ENCODE data around the gene IPO11.
"Not testable (repeated sequence)": the region's sequence is repeated elsewhere in the genome, so short reads cannot be mapped to it uniquely, and the experiment has no call there.

The IPO11 gene

GRCh38 chr5:62520812-62521211 is 108.2 kb downstream of the IPO11 start:
- DNase-seq = not testable (repeated sequence)

GRCh38 chr5:62521319-62521718 is 108.8 kb downstream of the IPO11 start:
- no peak for DNase-seq

DNA sequence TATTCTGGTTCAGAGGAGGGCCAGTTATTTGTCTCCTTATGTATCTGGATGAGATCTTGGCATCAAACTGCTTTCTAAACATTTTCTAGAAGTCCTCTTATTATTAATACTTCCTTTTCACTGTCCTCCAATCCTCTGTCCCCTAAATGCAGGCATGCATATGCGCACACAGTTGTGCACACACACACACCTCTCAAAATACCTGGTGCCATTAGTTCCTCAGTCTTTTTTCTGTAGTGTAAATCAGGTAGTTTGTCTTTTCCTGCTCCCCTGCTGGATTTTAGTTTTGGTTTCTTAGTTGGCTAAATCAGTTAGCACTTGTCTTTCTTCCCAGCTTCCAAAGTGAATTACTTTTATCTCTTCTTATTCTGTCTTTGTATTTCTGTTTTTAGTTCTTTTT is 110.2 kb downstream of the IPO11 start:
- no peak for DNase-seq

DNA sequence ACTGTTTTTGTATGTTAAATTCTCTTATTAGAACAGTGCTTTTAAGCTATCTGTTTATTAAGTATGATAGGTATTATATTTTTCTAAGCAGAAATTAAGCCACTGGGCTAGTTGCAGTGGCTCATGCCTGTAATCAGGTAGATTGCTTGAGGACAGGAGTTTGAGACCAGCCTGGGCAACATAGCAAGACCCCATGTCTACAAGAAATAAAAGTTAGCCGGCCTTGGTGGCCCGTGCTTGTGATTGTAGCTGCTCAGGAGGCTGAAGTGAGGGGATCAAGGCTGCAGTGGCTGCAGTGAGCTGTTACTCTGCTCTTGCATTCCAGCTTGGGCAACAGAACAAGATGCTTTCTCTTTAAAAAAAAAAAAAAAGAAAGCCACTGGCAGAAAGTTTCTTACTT is 121.0 kb downstream of the IPO11 start:
- no peak for DNase-seq

DNA sequence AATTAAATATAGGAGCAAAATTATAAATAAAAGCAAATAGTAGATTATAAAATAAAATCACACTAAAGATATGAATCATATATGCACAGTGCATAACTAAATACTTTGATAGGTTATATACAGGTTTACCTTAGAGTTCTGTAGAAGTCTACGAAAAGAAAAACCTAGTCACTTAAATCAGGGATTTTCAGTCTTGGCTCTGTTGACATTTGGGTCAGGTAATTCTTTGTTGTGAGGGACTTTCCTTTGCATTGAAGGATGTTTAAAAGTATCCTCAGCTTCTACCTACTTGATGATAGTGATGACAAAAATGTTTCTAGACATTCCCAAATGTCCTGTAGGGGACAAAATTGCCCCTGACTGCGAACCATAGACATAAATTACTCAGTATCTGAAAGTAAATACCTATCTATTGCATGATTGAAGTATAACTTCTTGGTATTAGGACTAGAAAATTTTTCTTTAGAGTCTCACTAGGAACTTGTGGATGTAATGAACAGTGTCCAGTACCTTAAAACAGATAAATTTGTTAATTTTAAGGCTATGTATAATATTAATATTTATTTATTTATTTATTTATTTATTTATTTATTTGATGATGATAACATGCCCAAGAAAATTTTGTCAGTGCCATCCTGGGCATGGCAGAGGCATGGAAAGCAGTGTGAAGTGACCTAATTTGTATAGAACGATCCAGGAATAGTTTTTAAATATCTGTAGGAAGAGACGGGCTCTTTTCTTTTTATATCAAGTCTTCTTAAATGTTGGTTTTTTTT is 122.1 kb downstream of the IPO11 start:
- no peak for DNase-seq

GRCh38 chr5:62536232-62536631 is 123.7 kb downstream of the IPO11 start:
- no peak for DNase-seq

DNA sequence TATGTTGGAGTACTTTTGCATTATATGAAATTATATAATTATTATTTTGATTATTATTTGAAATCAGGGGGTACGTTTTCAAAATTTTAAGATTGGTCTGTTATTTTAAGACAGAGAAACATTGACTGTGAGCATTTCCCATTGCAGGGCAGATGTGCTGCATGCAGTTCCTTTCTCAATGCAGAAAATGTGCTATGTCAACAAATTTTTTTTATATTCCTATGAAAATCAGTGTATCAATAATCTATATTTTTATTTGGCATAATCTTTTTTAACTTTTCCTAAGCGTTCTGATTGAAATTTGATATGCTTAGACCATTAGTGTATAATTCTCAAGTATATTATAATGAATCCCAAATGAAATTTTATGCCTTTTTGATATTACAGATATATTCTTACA is 124.2 kb downstream of the IPO11 start:
- no peak for DNase-seq

- DNase-seq = no peak
Observed at GRCh38 chr5:62538017-62538942, 125.7 kb downstream of the IPO11 start.

DNA sequence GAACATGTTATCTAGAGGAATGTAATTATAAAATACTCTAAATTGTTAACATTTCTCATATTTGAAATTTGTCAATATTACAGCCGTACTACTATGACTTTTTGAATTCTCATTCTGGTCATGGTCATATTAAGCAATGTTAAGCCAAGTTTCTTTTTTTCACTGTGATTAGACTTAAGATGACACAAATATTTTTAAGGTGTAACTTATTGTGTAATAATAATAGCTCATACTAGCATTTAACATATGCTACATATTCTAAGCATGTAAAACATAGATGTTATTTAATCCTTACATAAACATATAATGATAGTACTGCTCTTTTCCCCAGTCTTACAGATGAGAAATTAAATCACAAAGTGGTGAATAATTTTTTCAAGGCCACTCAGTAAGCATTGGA is 130.2 kb downstream of the IPO11 start:
- no peak for DNase-seq

- DNase-seq = no peak
Observed at GRCh38 chr5:62547945-62548630, 135.5 kb downstream of the IPO11 start.

GRCh38 chr5:62550103-62550502 is 137.5 kb downstream of the IPO11 start:
- no peak for DNase-seq

GRCh38 chr5:62555930-62556329 is 143.4 kb downstream of the IPO11 start:
- no peak for DNase-seq

DNA sequence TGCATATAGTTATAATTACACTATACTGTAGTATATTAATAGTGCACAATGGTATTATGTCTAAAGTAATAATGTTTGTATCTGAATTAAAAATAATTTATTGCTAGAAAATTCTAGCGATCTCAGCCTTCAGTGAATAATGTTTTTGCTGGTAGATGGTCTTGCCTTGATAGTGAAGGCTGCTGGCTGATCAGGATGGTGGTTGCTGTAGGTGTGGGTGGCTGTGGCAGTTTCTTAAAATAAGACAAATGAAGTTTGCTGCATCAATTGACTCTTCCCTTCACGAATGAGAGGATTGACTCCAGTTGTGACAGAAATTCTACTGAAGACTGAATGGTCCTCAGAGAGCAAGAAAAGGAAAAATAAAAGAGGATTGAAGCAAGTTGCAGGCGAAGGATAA is 146.4 kb downstream of the IPO11 start:
- no peak for DNase-seq

GRCh38 chr5:62560786-62561185 is 148.2 kb downstream of the IPO11 start:
- no peak for DNase-seq

- DNase-seq = no peak
Observed at GRCh38 chr5:62561896-62562295, 149.3 kb downstream of the IPO11 start.

- DNase-seq = no peak
Observed at GRCh38 chr5:62562867-62563266, 150.3 kb downstream of the IPO11 start.

DNA sequence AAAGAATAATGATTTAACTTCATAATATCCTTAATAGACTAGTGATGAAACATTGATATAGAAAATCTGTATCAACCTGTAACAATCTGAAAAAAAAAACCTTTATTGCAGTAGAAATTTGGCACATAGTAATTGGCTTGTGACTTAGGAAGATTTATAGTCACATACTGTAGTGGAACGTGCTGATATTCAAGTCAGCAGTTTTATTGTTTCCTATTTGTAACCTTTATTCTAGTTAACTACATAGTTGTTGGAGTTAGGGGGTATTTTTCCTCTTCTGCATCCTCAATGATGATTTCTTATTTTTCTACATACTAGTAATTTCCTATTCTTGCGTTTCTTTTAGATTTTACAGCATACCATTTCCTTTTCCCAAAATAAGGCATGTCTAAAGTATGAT is 151.5 kb downstream of the IPO11 start:
- no peak for DNase-seq

- not testable (repeated sequence) for DNase-seq
Observed at GRCh38 chr5:62565740-62566139, 153.2 kb downstream of the IPO11 start.

DNA sequence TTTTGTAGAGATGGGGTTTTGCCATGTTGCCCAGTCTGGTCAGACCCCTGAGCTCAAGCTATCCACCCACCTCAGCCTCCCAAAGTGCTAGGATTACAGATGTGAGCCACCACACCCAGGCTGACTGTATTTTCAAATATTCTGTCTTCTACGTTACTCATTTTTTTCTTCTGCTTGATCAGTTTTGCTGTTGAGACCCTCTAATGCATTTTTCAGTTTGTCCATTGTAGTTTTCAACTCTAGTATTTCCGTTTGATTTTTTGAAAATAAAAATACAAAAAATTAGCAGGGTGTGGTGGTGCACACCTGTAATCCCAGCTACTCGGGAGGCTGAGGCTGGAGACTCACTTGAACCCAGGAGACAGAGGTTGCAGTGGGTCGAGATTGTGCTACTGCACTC is 155.6 kb downstream of the IPO11 start:
- DNase-seq = no peak

GRCh38 chr5:62568800-62569432 is 156.4 kb downstream of the IPO11 start:
- DNase-seq = no peak

DNA sequence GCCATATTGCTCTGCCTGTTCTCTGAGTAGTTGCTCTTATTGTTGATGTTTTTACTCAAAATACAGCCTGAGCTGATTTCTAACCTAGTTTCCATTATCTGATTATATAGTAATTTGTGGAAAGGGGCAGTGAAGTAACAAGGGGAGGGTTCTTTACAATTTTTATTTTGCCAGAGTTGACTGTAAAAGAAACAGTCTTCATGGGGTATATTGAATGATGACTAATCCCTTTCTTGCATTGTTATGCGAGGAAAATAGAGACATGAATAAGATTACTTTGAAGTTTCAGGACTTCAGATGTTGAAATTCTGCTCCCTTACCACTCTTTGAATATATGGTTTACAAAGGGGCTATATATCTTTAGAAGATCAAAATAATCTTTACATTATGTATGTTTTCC is 156.9 kb downstream of the IPO11 start:
- no peak for DNase-seq

DNA sequence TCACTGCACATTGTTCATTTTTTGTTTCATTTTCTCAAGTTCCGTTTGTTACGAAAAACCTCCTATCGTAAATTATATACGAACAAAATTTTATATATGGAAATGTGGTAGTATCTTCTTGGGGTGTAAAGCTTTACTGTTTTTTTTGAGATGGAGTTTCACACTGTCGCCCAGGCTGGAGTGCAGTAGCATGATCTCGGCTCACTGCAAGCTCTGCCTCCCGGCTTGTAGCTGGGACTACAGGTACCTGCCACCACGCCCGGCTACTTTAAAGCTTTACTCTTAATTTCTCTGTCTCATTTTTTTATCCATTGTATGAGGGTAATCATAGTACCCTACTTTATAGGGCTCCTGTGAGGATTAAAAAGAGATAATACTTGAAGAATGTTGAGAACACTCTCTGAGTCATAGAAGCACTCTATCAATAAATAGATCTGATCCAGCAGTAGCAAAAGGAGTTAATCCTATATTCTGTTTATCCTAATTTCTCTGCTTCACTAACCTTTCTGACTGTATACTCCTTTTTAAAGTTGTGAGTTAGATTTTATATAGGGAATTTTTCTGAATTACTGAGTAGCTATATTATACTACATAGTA is 160.5 kb downstream of the IPO11 start:
- DNase-seq = no peak

- DNase-seq = no peak
Observed at GRCh38 chr5:62574599-62574998, 162.0 kb downstream of the IPO11 start.
